Smooth muscle cell (in vitro differentiated cells): ENCODE data around the gene CREBRF. TPM values are rescaled to one million over a fixed set of nuclear protein-coding genes. Genes with fewer than 3 reads are reported as not detected.
"Not testable (repeated sequence)": the region's sequence is repeated elsewhere in the genome, so short reads cannot be mapped to it uniquely, and the experiment has no call there.

Experiments used
- DNase-seq: peaks from one replicate; lab custom pipeline; 2025; ENCODE audit not compliant: unreplicated experiment; lab: John Stamatoyannopoulos, UW
- H2AFZ ChIP-seq: fragments of 200-600 bp; sonication (generic); 2 replicates; pipeline ENCODE4 v1.6.0; 2016; ENCODE audit warnings: antibody characterized with exemption, low read depth, mild to moderate bottlenecking
- H3F3A ChIP-seq: fragments of 200-600 bp; sonication (generic); 2 replicates; pipeline ENCODE4 v1.6.0; 2017; ENCODE audit warnings: antibody characterized with exemption, low read depth
- H3K27ac ChIP-seq: fragments of 200-600 bp; sonication (generic); 2 replicates; pipeline ENCODE4 v1.5.1; 2016; ENCODE audit warnings: low read depth, mild to moderate bottlenecking
- H3K27me3 ChIP-seq: fragments of 200-600 bp; sonication (generic); 2 replicates; pipeline ENCODE4 v1.6.1; 2016; ENCODE audit warnings: low read depth, mild to moderate bottlenecking
- H3K36me3 ChIP-seq: fragments of 200-600 bp; sonication (generic); 2 replicates; pipeline ENCODE4 v1.5.1; 2016; ENCODE audit warnings: low read depth
- H3K4me1 ChIP-seq: fragments of 200-600 bp; sonication (generic); 2 replicates; pipeline ENCODE4 v1.5.1; 2016; ENCODE audit warnings: low read depth
- H3K4me2 ChIP-seq: fragments of 200-600 bp; sonication (generic); 2 replicates; pipeline ENCODE4 v1.6.0; 2016; ENCODE audit warnings: mild to moderate bottlenecking
- H3K4me3 ChIP-seq: fragments of 200-600 bp; sonication (generic); 2 replicates; pipeline ENCODE4 v1.5.1; 2016; ENCODE audit warnings: mild to moderate bottlenecking
- H3K79me2 ChIP-seq: fragments of 200-600 bp; sonication (generic); 2 replicates; pipeline ENCODE4 v1.6.0; 2016; ENCODE audit warnings: low read depth, mild to moderate bottlenecking
- H3K9ac ChIP-seq: fragments of 200-600 bp; sonication (generic); 2 replicates; pipeline ENCODE4 v1.6.0; 2016; ENCODE audit warnings: low read depth
- H3K9me3 ChIP-seq: fragments of 200-600 bp; sonication (generic); replicated peaks from 2 replicates; pipeline ENCODE4 v1.5.1; 2016; ENCODE audit warnings: low read depth
- H4K20me1 ChIP-seq: fragments of 200-600 bp; sonication (generic); 2 replicates; pipeline ENCODE4 v1.6.0; 2016; ENCODE audit warnings: low read depth
- WGBS: methylation state at CpG from one replicate; pipeline ENCODE4 v1.1.7; 2016; ENCODE audit warnings: low lambda C conversion rate; 5-methylcytosine and 5-hydroxymethylcytosine counted together
- polyA plus RNA-seq: library from polyadenylated mRNA; unstranded; fragments of >200 nt; fragmentation: Nextera tagmentation; extraction: Ambion mirVana; gene quantifications from 2 replicates; pipeline ENCODE4 v1.2.1, GENCODE V29; 2016
- total RNA-seq: library from RNA; depleted of rRNA; stranded (reverse); fragments of >200 nt; gene quantifications from 2 replicates; pipeline ENCODE4 v1.2.3, GENCODE V29; 2014
- TF ChIP-seq, protein P1 (sequence below): fragments of 200-600 bp; sonication (generic); IDR thresholded peaks from 2 replicates; pipeline ENCODE4 v1.5.1; 2017; ENCODE audit warnings: borderline replicate concordance, mild to moderate bottlenecking, antibody characterized with exemption; ENCODE audit not compliant: insufficient read depth, poor library complexity, severe bottlenecking

The CREBRF gene
- total and polyA plus RNA-seq, 2 experiments from 2014 or later, result 6.9 to 11.3 TPM

DNA sequence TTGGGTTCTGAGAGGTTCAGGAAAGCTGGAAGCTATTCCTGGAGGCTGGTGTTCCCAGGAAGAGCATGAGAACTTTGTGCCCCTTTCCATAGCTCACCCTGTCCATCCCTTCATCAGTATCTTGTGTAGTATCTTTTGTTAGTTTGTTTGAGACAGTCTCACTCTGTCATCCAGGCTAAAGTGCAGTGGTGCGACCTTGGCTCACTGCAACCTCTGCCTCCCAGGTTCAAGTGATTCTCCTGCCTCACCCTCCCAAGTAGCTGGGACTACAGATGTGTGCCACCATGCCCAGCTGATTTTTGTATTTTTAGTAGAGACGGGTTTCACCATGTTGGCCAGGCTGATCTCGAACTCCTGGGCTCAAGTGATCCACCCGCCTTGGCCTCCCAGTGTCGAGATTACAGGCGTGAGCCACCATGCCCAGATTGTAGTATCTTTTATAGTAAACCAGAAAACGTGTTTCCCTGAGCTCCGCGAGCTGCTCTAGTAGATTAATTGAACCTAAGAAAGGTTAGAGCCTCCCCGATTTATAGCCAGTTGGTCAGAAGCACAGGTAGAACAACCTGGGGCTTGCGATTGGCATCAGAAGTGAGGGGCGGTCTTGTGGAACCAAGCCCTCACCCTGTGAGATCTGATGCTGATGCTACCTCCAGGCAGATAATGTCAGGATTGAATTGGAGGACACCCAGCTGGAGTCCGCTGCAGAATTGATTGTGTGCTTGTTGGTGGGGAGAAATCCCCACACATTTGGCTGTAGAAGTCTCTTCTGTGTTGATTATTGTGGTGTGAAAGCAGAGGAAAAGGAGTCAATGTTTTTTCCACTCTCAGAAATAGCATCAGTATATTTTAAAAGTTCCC, 40.3 kb upstream of the CREBRF start:
- Histone ChIP-seq H3K9me3 (no peaks in the 10 kb centered on the region), H3K27ac (peak overlapping the region; percentile 85), H3K9ac (peak overlapping the region; percentile 37), H3K79me2 (peaks cover 75% of the 10 kb centered on the region), H4K20me1 (peaks cover 28% of the 10 kb centered on the region), H3K4me3 (no peak overlapping the region), H3F3A (peaks cover 12% of the 10 kb centered on the region), H3K4me2 (peak overlapping the region; percentile 67), H2AFZ (no peak overlapping the region), H3K4me1 (peaks cover 6% of the 10 kb centered on the region), H3K36me3 (no peaks in the 10 kb centered on the region), H3K27me3 (no peaks in the 10 kb centered on the region)
- TF ChIP-seq, protein P1, sequence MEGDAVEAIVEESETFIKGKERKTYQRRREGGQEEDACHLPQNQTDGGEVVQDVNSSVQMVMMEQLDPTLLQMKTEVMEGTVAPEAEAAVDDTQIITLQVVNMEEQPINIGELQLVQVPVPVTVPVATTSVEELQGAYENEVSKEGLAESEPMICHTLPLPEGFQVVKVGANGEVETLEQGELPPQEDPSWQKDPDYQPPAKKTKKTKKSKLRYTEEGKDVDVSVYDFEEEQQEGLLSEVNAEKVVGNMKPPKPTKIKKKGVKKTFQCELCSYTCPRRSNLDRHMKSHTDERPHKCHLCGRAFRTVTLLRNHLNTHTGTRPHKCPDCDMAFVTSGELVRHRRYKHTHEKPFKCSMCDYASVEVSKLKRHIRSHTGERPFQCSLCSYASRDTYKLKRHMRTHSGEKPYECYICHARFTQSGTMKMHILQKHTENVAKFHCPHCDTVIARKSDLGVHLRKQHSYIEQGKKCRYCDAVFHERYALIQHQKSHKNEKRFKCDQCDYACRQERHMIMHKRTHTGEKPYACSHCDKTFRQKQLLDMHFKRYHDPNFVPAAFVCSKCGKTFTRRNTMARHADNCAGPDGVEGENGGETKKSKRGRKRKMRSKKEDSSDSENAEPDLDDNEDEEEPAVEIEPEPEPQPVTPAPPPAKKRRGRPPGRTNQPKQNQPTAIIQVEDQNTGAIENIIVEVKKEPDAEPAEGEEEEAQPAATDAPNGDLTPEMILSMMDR, result no peak
- DNase-seq, result no peak
- 93% methylated on average over 13 of the region's 13 CpGs for WGBS

DNA sequence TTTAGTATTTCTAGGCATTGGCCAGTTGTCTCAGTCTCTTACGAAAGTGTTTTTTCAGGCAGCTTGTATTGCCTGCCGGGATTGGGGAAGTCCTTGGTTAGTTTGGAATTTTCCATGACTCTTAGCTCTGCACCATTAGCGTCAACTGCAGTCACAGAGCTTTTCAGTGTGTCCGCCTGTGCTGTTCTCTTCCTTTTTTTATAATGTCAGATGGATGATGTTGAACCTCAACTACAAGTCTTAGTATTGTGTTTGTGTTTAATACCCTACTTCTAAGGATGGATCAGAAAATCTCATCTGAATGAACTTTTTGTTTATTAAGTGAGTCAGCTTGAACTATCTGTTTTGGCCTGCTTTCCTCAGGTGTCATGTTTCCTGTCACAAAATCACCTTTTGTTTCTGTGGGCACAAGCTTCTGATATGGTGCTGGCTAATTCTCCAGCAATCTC, 39.5 kb upstream of the CREBRF start:
- Histone ChIP-seq H3K9me3 (no peaks in the 10 kb centered on the region), H3K4me2 (peak overlapping the region; percentile 67), H3K79me2 (peaks cover 68% of the 10 kb centered on the region), H3K36me3 (no peaks in the 10 kb centered on the region), H3F3A (peaks cover 12% of the 10 kb centered on the region), H3K27ac (peak overlapping the region; percentile 85), H2AFZ (no peak overlapping the region), H3K4me3 (no peak overlapping the region), H4K20me1 (peaks cover 20% of the 10 kb centered on the region), H3K9ac (peak overlapping the region; percentile 37), H3K27me3 (no peaks in the 10 kb centered on the region), H3K4me1 (peaks cover 6% of the 10 kb centered on the region)
- WGBS, result 15% methylated on average over 4 of the region's 4 CpGs
- TF ChIP-seq, protein P1, result no peak
- DNase-seq, result no peak

DNA sequence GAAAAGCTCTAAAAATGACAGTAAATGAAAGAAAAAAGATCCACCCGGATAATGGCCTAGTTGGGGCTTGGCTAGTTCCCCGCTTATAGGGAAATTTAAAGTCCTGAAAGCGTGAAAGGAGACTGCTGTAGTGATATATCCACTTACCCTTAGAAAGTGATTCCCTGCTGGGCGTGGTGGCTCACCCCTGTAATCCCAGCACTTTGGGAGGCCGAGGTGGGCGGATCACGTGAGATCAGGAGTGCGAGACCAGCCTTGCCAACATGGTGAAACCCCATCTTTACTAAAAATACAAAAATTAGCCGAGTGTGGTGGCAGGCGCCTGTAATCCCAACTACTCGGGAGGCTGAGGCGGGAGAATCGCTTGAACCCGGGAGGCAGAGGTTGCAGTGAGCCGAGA, 39.1 kb upstream of the CREBRF start:
- H3K27ac ChIP-seq, result peak overlapping the region; percentile 85
- not testable (repeated sequence) for H2AFZ ChIP-seq, H3K4me1 ChIP-seq, H3K27me3 ChIP-seq, DNase-seq, H3K4me3 ChIP-seq, H3K36me3 ChIP-seq, H3K9me3 ChIP-seq
- H3K79me2 ChIP-seq, result peaks cover 64% of the 10 kb centered on the region
- peak overlapping the region; percentile 67 for H3K4me2 ChIP-seq
- peaks cover 12% of the 10 kb centered on the region for H3F3A ChIP-seq
- peaks cover 18% of the 10 kb centered on the region for H4K20me1 ChIP-seq
- 94% methylated on average over 15 of the region's 15 CpGs for WGBS
- peak overlapping the region; percentile 8 for H3K9ac ChIP-seq

- H3F3A ChIP-seq, result peaks cover 12% of the 10 kb centered on the region
- no peaks in the 10 kb centered on the region for H3K27me3 ChIP-seq
- no peak overlapping the region for H3K27ac ChIP-seq
- no peak overlapping the region for H2AFZ ChIP-seq
- H3K4me2 ChIP-seq, result no peak overlapping the region
- peaks cover 9% of the 10 kb centered on the region for H4K20me1 ChIP-seq
- peaks cover 6% of the 10 kb centered on the region for H3K4me1 ChIP-seq
- H3K4me3 ChIP-seq, result no peak overlapping the region
- no peaks in the 10 kb centered on the region for H3K9me3 ChIP-seq
- DNase-seq, result no peak
- 98% methylated on average over 4 of the region's 4 CpGs for WGBS
- no peak overlapping the region for H3K9ac ChIP-seq
- peaks cover 58% of the 10 kb centered on the region for H3K79me2 ChIP-seq
- H3K36me3 ChIP-seq, result no peaks in the 10 kb centered on the region
- TF ChIP-seq, protein P1, result no peak
Measured at GRCh38 chr5:173018358-173018757, 37.8 kb upstream of the CREBRF start.
